ENCODE data around the gene OTUB1. TPM values are rescaled to one million over a fixed set of nuclear protein-coding genes. Genes with fewer than 3 reads are reported as not detected.
"Not testable (repeated sequence)": the region's sequence is repeated elsewhere in the genome, so short reads cannot be mapped to it uniquely, and the experiment has no call there.

The OTUB1 gene
- total RNA-seq, 1 experiment from 2014 or later: 96.9 TPM

GRCh38 chr11:63958008-63958407 lies 28.2 kb upstream of the OTUB1 start:
- no peak overlapping the region for H3K27ac Mint-ChIP-seq (ENCODE audit: unreplicated experiment)
- CTCF ChIA-PET: no interaction called here
- no peak for TF ChIP-seq CTCF (IDR thresholded peaks at IDR 0.05; ENCODE audit: unreplicated experiment)

GRCh38 chr11:63961608-63962412 lies 24.4 kb upstream of the OTUB1 start:
- no TSS peak for BruUV-seq (replicated peaks)
- no peaks in the 10 kb centered on the region for H3K9me3 Mint-ChIP-seq (ENCODE audit: low read depth, unreplicated experiment)
- H3K27ac Mint-ChIP-seq (ENCODE audit: unreplicated experiment): no peak overlapping the region
- H3K4me3 Mint-ChIP-seq (ENCODE audit: low read depth, unreplicated experiment): no peak overlapping the region
- CTCF ChIA-PET: interaction anchor here (1.0 to 1.2 kb wide), 2 partner anchors 10 to 16 kb away, joined by 3 read pairs; no protein-coding TSS in a partner anchor
- no peak for DNase-seq
- intact Hi-C loops (cut with micrococcal nuclease; ENCODE audit: unreplicated experiment): no loop called here
- H3K4me1 Mint-ChIP-seq (ENCODE audit: low read depth, unreplicated experiment): no peaks in the 10 kb centered on the region
- no peaks in the 10 kb centered on the region for H3K27me3 Mint-ChIP-seq (ENCODE audit: unreplicated experiment)
- H3K36me3 Mint-ChIP-seq (ENCODE audit: insufficient read depth, unreplicated experiment): peaks cover 15% of the 10 kb centered on the region
- no peak for TF ChIP-seq CTCF (IDR thresholded peaks at IDR 0.05; ENCODE audit: unreplicated experiment)

More at GRCh38 chr11:63958008-63958407, 28.2 kb upstream of the OTUB1 start:
- intact Hi-C loops (cut with micrococcal nuclease; ENCODE audit: unreplicated experiment): no loop called here
- Mint-ChIP-seq H3K4me1 (ENCODE audit: low read depth, unreplicated experiment) (no peaks in the 10 kb centered on the region), H3K36me3 (ENCODE audit: insufficient read depth, unreplicated experiment) (peaks cover 24% of the 10 kb centered on the region), H3K9me3 (ENCODE audit: low read depth, unreplicated experiment) (no peaks in the 10 kb centered on the region), H3K27me3 (ENCODE audit: unreplicated experiment) (no peaks in the 10 kb centered on the region), H3K4me3 (ENCODE audit: low read depth, unreplicated experiment) (no peak overlapping the region)
- no TSS peak for BruUV-seq (replicated peaks)
- no peak for DNase-seq

GRCh38 chr11:63963895-63964294 lies 22.3 kb upstream of the OTUB1 start:
- peaks cover 15% of the 10 kb centered on the region for H3K36me3 Mint-ChIP-seq (ENCODE audit: insufficient read depth, unreplicated experiment)
- BruUV-seq (replicated peaks); H3K9me3 Mint-ChIP-seq (ENCODE audit: low read depth, unreplicated experiment); H3K4me1 Mint-ChIP-seq (ENCODE audit: low read depth, unreplicated experiment); H3K4me3 Mint-ChIP-seq (ENCODE audit: low read depth, unreplicated experiment); H3K27me3 Mint-ChIP-seq (ENCODE audit: unreplicated experiment); H3K27ac Mint-ChIP-seq (ENCODE audit: unreplicated experiment); CTCF ChIA-PET; DNase-seq; intact Hi-C loops (cut with micrococcal nuclease; ENCODE audit: unreplicated experiment): not testable (repeated sequence)

GRCh38 chr11:63966444-63966843 lies 19.8 kb upstream of the OTUB1 start:
- Mint-ChIP-seq H3K9me3 (ENCODE audit: low read depth, unreplicated experiment) (no peaks in the 10 kb centered on the region), H3K36me3 (ENCODE audit: insufficient read depth, unreplicated experiment) (peaks cover 15% of the 10 kb centered on the region), H3K4me3 (ENCODE audit: low read depth, unreplicated experiment) (no peak overlapping the region), H3K27me3 (ENCODE audit: unreplicated experiment) (peaks cover 12% of the 10 kb centered on the region), H3K27ac (ENCODE audit: unreplicated experiment) (no peak overlapping the region), H3K4me1 (ENCODE audit: low read depth, unreplicated experiment) (no peaks in the 10 kb centered on the region)
- no peak for DNase-seq
- CTCF ChIA-PET: no interaction called here
- intact Hi-C loops (cut with micrococcal nuclease; ENCODE audit: unreplicated experiment): no loop called here
- TF ChIP-seq CTCF (IDR thresholded peaks at IDR 0.05; ENCODE audit: unreplicated experiment): no peak
- no TSS peak for BruUV-seq (replicated peaks)

- no peak for TF ChIP-seq CTCF (IDR thresholded peaks at IDR 0.05; ENCODE audit: unreplicated experiment)
- H3K36me3 Mint-ChIP-seq (ENCODE audit: insufficient read depth, unreplicated experiment): peaks cover 17% of the 10 kb centered on the region
- peaks cover 12% of the 10 kb centered on the region for H3K27me3 Mint-ChIP-seq (ENCODE audit: unreplicated experiment)
- CTCF ChIA-PET: no interaction called here
- no TSS peak for BruUV-seq (replicated peaks)
- no peak overlapping the region for H3K4me3 Mint-ChIP-seq (ENCODE audit: low read depth, unreplicated experiment)
- no peaks in the 10 kb centered on the region for H3K4me1 Mint-ChIP-seq (ENCODE audit: low read depth, unreplicated experiment)
- no peak overlapping the region for H3K27ac Mint-ChIP-seq (ENCODE audit: unreplicated experiment)
- DNase-seq: no peak
- peaks cover 4% of the 10 kb centered on the region for H3K9me3 Mint-ChIP-seq (ENCODE audit: low read depth, unreplicated experiment)
- intact Hi-C loops (cut with micrococcal nuclease; ENCODE audit: unreplicated experiment): no loop called here
These were observed 16.8 kb upstream of the OTUB1 start for GRCh38 chr11:63969461-63969860.

Measured in Calu3 (cell line).